ENCODE data around the gene LY86. TPM values are rescaled to one million over a fixed set of nuclear protein-coding genes. Genes with fewer than 3 reads are reported as not detected.

Gene LY86
- total and polyA plus RNA-seq, 2 donors (not counting 3 experiments of a cell fraction or from before 2014, with no cell fraction given), result not detected

GRCh38 chr6:6543181-6543879 is 45.2 kb upstream of the LY86 start:
- Histone ChIP-seq H3K4me3 (replicated peaks in 1 of 3; ENCODE audit: insufficient read depth in 1 of 3, low read depth in 1 of 3, low read length in 3 of 3) (no peak overlapping the region), H3K27me3 (ENCODE audit: control insufficient read depth in 2 of 2, insufficient read depth in 2 of 2, low read length in 2 of 2) (peaks cover 11 to 19% of the 10 kb centered on the region in 2 experiments), H4K20me1 (replicated peaks; ENCODE audit: control insufficient read depth, extremely low read depth, insufficient read depth, low read length) (no peaks in the 10 kb centered on the region), H3K9ac (replicated peaks; ENCODE audit: extremely low read depth, insufficient read depth, low read length) (no peak overlapping the region), H2AFZ (ENCODE audit: low read depth, low read length) (no peak overlapping the region), H3K4me2 (ENCODE audit: insufficient read depth, low read length) (no peak overlapping the region), H3K9me1 (replicated peaks; ENCODE audit: control insufficient read depth, extremely low read depth, insufficient read depth, low read length) (no peaks in the 10 kb centered on the region), H3K27ac (ENCODE audit: insufficient read depth, low read depth, low read length) (no peak overlapping the region), H3K79me2 (ENCODE audit: control insufficient read depth, insufficient read depth, low read length) (no peaks in the 10 kb centered on the region), H3K4me1 (ENCODE audit: control insufficient read depth, extremely low read depth, insufficient read depth, low read length) (no peaks in the 10 kb centered on the region), H3K36me3 (ENCODE audit: control insufficient read depth in 2 of 2, extremely low read depth in 1 of 2, insufficient read depth in 2 of 2, low read length in 2 of 2) (no peaks in the 10 kb centered on the region), H3K9me3 (replicated peaks; ENCODE audit: control insufficient read depth, insufficient read depth, low read length) (no peaks in the 10 kb centered on the region)
- dilution Hi-C loops (cut with MboI; ENCODE audit: extremely low pct_ligation_motif_present, low sequenced_read_pairs), result no loop called here
- CTCF ChIA-PET, result interaction anchor here (1.2 to 1.7 kb wide), 2 partner anchors 13 to 1072 kb away, joined by 3 to 5 read pairs; no protein-coding TSS in a partner anchor
- no TSS peak for BruUV-seq (replicated peaks)
- intact Hi-C loops (cut with micrococcal nuclease), result loop anchor here (10.0 kb wide), 2 partner anchors 919 to 1489 kb away; no protein-coding TSS in a partner anchor
- POLR2A ChIA-PET, result no interaction called here
- TF ChIP-seq POLR2AphosphoS5 (IDR thresholded peaks at IDR 0.05; ENCODE audit: insufficient read depth, low read depth, low read length) (no peak), EZH2 (IDR thresholded peaks at IDR 0.05; ENCODE audit: borderline replicate concordance, low read depth, low read length, severe bottlenecking) (no peak)
- no peak for DNase-seq (ENCODE audit: low read depth, low spot score)
- FAIRE-seq, result no peak

DNA sequence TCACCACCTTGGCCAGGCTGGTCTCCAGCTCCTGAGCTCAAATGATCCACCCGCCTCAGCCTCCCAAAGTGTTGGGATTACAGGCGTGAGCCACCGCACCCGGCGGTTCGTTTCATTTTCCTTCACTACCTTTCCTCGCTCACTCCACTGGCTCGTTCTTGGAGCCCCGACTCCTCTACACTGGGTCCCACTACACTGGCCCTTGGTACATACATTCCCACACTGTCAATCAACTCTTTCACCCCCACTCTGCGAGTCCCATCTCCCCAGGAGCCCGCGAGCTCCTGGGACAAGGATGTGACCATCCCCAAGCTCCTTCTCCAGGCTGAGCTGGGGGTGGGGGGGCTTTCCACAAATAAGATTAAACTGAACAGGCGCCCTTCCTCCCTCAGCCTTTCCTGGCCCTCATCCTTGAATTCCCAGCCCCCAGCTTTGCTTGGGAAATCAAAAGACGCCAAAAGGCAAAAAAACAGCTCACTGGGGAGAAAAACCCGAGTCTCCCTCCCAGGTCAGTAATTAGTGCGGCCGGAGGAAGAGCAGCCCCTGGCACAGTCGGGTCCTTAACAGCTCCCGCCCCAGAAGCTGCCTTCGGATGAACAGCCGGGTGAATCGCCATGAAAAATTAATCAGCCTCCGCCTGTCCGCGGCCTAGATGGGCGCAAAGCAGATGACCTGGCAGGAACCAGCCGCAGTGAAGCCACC is 42.8 kb upstream of the LY86 start:
- H3K9me3 ChIP-seq (replicated peaks; ENCODE audit: control insufficient read depth, insufficient read depth, low read length), result no peaks in the 10 kb centered on the region
- no peak overlapping the region for H3K4me2 ChIP-seq (ENCODE audit: insufficient read depth, low read length)
- CTCF ChIA-PET, result interaction anchor here (1.0 to 4.4 kb wide), 16 partner anchors 12 to 1402 kb away, joined by 3 to 95 read pairs (median 8); no protein-coding TSS in a partner anchor
- no peaks in the 10 kb centered on the region for H3K9me1 ChIP-seq (replicated peaks; ENCODE audit: control insufficient read depth, extremely low read depth, insufficient read depth, low read length)
- no peak overlapping the region for H3K4me3 ChIP-seq (replicated peaks in 1 of 3; ENCODE audit: insufficient read depth in 1 of 3, low read depth in 1 of 3, low read length in 3 of 3)
- FAIRE-seq (no peak), DNase-seq (ENCODE audit: low read depth, low spot score) (no peak)
- POLR2A ChIA-PET, result no interaction called here
- no peaks in the 10 kb centered on the region for H3K36me3 ChIP-seq (ENCODE audit: control insufficient read depth in 2 of 2, extremely low read depth in 1 of 2, insufficient read depth in 2 of 2, low read length in 2 of 2)
- H4K20me1 ChIP-seq (replicated peaks; ENCODE audit: control insufficient read depth, extremely low read depth, insufficient read depth, low read length), result no peaks in the 10 kb centered on the region
- no TSS peak for BruUV-seq (replicated peaks)
- H3K4me1 ChIP-seq (ENCODE audit: control insufficient read depth, extremely low read depth, insufficient read depth, low read length), result no peaks in the 10 kb centered on the region
- no peak overlapping the region for H2AFZ ChIP-seq (ENCODE audit: low read depth, low read length)
- peaks cover 11 to 19% of the 10 kb centered on the region in 2 experiments for H3K27me3 ChIP-seq (ENCODE audit: control insufficient read depth in 2 of 2, insufficient read depth in 2 of 2, low read length in 2 of 2)
- H3K9ac ChIP-seq (replicated peaks; ENCODE audit: extremely low read depth, insufficient read depth, low read length), result no peak overlapping the region
- TF ChIP-seq, protein P1, sequence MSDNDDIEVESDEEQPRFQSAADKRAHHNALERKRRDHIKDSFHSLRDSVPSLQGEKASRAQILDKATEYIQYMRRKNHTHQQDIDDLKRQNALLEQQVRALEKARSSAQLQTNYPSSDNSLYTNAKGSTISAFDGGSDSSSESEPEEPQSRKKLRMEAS (IDR thresholded peaks at IDR 0.05; ENCODE audit: insufficient read depth, insufficient read length), result no peak
- TF ChIP-seq EZH2 (IDR thresholded peaks at IDR 0.05; ENCODE audit: borderline replicate concordance, low read depth, low read length, severe bottlenecking) (no peak), GATA2 (IDR thresholded peaks at IDR 0.05; ENCODE audit: insufficient read depth, insufficient read length, low read depth, low read length) (no peak), MYC (IDR thresholded peaks at IDR 0.05; ENCODE audit: low read depth, low read length) (no peak), POLR2A (IDR thresholded peaks at IDR 0.05; ENCODE audit: low read depth, low read length) (no peak)
- dilution Hi-C loops (cut with MboI; ENCODE audit: extremely low pct_ligation_motif_present, low sequenced_read_pairs), result no loop called here
- no peaks in the 10 kb centered on the region for H3K79me2 ChIP-seq (ENCODE audit: control insufficient read depth, insufficient read depth, low read length)
- intact Hi-C loops (cut with micrococcal nuclease), result loop anchor here (5.0 to 10.0 kb wide), 3 partner anchors 538 to 1491 kb away; partner anchors contain the start of gene NRN1
- no peak overlapping the region for H3K27ac ChIP-seq (ENCODE audit: insufficient read depth, low read depth, low read length)
